Epithelial cell of esophagus (primary cell): ENCODE measurements around the gene CDKL5.

Experiments
- DNase-seq: peaks from one replicate; pipeline ENCODE4 v3.0.0; 2010; ENCODE audit warnings: low read depth
- H3K4me3 ChIP-seq: 2 replicates; pipeline ENCODE4 v1.5.1; 2011; ENCODE audit warnings: mild to moderate bottlenecking, low read length, control low read depth
- TF ChIP-seq, protein P1 (sequence below): IDR thresholded peaks from 2 replicates; pipeline ENCODE4 v1.5.1; 2011; ENCODE audit warnings: low read depth, mild to moderate bottlenecking, low read length, control low read depth, inconsistent platforms; ENCODE audit not compliant: insufficient read depth; ENCODE audit errors: missing control alignments

CDKL5 gene

GRCh38 chrX:18643243-18643642 is 217.8 kb downstream of the CDKL5 start:
- TF ChIP-seq, protein P1, sequence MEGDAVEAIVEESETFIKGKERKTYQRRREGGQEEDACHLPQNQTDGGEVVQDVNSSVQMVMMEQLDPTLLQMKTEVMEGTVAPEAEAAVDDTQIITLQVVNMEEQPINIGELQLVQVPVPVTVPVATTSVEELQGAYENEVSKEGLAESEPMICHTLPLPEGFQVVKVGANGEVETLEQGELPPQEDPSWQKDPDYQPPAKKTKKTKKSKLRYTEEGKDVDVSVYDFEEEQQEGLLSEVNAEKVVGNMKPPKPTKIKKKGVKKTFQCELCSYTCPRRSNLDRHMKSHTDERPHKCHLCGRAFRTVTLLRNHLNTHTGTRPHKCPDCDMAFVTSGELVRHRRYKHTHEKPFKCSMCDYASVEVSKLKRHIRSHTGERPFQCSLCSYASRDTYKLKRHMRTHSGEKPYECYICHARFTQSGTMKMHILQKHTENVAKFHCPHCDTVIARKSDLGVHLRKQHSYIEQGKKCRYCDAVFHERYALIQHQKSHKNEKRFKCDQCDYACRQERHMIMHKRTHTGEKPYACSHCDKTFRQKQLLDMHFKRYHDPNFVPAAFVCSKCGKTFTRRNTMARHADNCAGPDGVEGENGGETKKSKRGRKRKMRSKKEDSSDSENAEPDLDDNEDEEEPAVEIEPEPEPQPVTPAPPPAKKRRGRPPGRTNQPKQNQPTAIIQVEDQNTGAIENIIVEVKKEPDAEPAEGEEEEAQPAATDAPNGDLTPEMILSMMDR, result no peak
- no peak for DNase-seq
- H3K4me3 ChIP-seq, result no peak overlapping the region

DNA sequence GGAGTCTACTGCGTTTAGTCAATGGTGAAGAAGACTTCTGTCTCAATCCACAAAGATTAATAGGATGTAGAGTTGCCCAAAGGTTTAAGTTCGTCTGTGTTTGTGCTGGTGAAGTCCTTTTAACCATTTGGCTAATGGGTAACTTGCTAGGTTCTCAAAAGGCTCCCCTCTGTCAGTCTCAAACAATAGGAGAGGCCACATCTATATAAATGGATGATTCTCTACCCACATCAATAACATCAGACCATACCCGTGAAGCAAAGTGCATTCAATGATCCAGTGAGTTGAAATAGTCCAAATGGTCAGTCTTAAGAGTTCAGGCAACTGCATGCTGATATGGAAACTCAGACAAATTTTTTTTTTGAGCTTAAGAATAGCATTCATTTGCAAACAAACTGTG is 218.4 kb downstream of the CDKL5 start:
- DNase-seq, result no peak
- no peak overlapping the region for H3K4me3 ChIP-seq
- TF ChIP-seq, protein P1, result no peak

DNA sequence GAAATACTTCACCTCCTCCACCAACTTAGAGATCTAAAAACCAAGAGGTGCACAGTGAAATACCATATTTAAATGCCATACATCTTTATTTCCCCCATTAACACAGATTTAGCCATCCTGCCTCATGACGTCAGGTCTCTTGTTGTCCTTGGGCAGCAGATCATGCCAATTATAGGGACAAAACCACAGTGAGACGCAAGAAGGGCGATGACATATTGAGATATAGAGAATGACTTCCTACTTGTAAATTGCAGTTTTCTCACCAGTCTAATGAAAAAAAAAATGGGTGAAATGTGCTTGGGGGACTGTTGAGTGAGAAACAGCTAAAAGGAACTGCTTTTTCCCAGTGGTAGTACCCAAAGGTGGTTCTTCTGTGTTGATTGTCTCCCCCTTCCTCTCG is 222.2 kb downstream of the CDKL5 start:
- TF ChIP-seq, protein P1, result no peak
- H3K4me3 ChIP-seq, result no peak overlapping the region
- DNase-seq, result no peak

- TF ChIP-seq, protein P1, result no peak
- no peak overlapping the region for H3K4me3 ChIP-seq
- no peak for DNase-seq
Measured at GRCh38 chrX:18649498-18649951, 224.1 kb downstream of the CDKL5 start.

- no peak overlapping the region for H3K4me3 ChIP-seq
- no peak for DNase-seq
- TF ChIP-seq, protein P1, result no peak
Measured at GRCh38 chrX:18650662-18651061, 225.3 kb downstream of the CDKL5 start.

DNA sequence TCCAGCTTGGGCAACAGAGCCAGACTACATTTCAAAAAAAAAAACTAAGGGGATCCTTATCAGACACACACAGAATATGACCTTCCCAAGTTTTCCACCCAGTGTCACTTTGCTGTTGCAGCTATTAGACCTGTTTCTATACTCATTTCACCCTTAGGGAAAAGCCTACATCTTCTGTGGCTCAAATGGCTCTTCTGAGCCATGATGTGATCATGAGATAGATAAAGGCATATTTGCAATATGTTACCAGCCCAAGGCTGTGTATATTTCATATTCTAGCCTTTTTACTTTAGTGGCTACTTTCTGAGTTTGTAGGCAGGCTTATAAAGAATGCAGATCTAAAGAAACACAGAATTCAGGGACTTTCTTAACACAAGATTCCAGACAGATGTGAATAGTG is 227.2 kb downstream of the CDKL5 start:
- no peak overlapping the region for H3K4me3 ChIP-seq
- TF ChIP-seq, protein P1, result no peak
- DNase-seq, result no peak
